ENCODE measurements around the gene DHRS1.

- TF ChIP-seq CTCF (IDR thresholded peaks at IDR 0.05) = no peak
- no peak for TF ChIP-seq EP300 (IDR thresholded peaks at IDR 0.05)
- TF ChIP-seq POLR2AphosphoS5 (IDR thresholded peaks at IDR 0.05) = peak; percentile 48 to 92 (median 83)
- TF ChIP-seq POLR2A (IDR thresholded peaks at IDR 0.05) = peak in 1 of 2 donors; percentile 46
Observed at GRCh38 chr14:24299255-24300191, at the start of gene DHRS1, which contains the start of gene NOP9.

Measured in suprapubic skin (tissue), 4 donors.